T-helper 2 cell treated with Interferon-gamma antibody and Interleukin-4, amounts not matched to agents 100 ng/mL and 5 ng/mL, for 36 hours (primary cell): ENCODE measurements around the gene L3MBTL4. TPM values are rescaled to one million over a fixed set of nuclear protein-coding genes. Genes with fewer than 3 reads are reported as not detected.
"Not testable (repeated sequence)": the region's sequence is repeated elsewhere in the genome, so short reads cannot be mapped to it uniquely, and the experiment has no call there.

Experiments used
- intact Hi-C: fragments of 100-400 bp; cut with micrococcal nuclease; formaldehyde crosslinking; loops from one replicate; pipeline ENCODE4 v1.15.1; 2023
- total RNA-seq: library from RNA; stranded (reverse); gene quantifications from 2 replicates; pipeline ENCODE4 v1.2.3, GENCODE V29; 2022

The L3MBTL4 gene
- total RNA-seq, 1 donor from 2014 or later = 0.57 TPM

DNA sequence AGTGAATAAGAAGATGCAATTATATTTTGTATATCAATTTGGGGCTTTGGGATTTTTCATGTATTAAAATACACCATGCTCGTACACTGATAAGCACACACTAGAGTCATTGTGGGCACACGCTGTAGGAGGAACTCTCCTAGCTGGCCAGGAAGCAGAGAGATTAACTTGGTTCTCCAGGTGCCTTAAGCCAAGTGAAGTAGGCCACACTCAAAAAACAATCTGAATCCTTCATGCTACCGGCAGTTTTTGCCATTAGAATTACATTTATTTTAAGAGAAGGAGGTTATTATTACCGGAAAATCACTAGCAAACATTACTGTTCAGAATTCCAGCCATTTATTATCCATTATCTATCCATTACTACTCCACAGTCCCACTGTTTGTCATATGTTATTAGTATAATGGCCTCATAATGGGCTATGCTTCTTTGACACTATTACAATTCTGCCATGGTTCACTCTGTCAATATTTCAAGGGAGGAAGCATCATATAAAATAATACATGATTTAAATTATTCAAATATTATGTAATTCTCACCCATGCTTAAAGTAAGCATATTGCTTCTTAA lies 214.4 kb downstream of the L3MBTL4 start:
- intact Hi-C loops = no loop called here

DNA sequence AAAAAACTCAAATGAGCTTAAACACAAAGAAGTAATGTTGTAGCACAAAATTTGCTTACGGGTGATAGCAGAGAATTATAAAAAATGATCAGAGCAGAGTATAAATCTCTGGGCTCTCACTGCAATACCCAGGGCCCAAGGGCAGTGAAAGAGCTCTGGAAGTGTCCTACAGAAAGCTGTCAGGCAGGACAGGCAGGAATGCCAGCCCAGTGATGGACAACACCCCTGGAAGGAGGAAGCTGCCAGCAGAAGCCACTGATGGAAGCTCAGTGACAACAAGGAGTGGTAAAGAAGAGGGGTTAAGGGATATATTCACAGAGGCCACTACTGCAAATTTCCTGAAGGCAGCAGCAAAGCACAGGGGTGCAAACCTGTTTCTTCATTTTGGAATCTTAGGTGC lies 214.9 kb downstream of the L3MBTL4 start:
- intact Hi-C loops = no loop called here

DNA sequence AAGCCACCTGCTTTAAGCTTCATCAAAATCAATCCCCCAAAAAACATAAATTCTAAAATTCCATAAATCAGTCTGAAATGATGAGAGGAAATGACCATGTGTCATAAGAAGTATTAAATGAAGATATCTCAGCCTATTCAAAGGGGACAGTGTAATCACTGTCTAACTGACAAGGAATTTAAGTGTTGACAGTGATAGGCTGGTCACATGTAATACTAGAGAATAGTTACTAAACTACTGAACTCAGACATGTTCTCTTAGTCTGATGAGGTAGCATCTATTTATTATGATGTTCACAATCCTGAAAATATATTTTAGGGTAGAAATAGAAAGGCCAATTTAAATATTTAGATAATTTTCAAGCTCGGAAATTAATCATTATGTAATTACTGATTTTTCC lies 216.1 kb downstream of the L3MBTL4 start:
- intact Hi-C loops = no loop called here

DNA sequence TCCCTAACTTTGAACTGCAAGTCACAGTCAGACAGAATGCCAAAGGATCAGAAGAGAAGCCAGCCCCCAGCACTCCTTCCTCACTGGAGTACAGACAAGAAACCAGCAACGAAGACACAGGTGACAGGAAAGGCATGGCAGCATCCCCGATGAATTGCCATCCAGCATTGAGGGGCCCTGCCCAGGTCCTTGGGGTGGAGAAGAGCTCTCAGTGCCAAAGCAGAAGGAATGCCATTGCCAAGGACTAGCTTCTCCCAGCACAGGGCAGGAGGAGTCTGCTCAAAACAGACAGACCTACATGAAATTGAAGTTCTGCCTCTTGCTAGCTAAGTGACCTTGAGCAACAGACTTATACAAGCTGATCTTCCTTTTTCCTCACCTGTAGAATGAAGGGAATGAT lies 220.1 kb downstream of the L3MBTL4 start:
- intact Hi-C loops = no loop called here

DNA sequence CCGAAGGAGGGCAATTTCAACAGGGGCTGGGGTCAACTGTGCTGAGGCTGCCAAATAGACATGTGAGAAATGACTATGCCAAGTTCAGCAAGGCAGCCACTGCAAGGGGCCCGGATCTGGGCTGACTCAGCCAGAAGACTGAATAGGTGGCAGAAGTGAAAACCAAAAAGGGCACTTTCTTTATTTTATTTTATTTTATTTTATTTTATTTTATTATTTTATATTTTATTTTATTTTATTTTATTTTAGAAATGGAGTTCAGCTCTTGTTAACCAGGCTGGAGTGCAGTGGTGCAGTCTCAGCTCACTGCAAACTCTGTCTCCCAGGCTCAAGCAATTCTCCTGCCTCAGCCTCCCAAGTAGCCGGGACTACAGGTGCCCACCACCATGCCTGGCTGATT lies 228.9 kb downstream of the L3MBTL4 start:
- intact Hi-C loops = not testable (repeated sequence)

DNA sequence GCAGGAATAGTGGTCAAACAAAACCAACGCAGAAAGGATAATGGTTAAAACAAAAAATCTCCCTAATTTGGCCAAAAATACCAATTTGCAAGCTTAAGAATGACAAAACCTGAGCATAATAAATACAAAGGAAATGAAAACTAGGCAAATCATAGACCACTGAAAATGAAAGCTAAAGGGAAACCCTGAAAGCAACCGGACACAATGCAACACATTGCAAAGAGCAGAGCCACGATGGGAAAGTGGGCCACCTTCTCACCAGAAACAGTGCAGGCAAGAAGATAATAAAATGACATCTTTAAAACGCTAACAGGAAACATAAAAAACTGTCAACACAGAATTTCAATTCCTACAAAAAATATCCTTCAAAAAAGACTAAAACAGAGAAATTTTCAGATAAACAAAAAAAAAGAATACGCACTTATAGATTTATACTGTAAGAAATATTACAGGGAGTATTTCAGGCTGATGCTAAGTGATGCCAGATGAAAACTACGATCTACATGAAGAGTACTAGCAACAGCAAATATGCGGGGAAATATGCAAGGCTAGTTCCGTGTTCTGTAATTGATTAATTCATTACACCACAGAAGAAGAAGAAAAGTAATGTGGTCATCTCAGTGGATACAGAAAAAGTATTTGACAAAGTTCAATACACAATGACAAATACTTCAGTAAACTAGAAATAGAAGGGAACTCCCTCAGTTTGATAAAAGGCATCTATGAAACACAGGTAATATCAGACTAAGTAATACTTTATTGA lies 239.5 kb downstream of the L3MBTL4 start:
- intact Hi-C loops = no loop called here

DNA sequence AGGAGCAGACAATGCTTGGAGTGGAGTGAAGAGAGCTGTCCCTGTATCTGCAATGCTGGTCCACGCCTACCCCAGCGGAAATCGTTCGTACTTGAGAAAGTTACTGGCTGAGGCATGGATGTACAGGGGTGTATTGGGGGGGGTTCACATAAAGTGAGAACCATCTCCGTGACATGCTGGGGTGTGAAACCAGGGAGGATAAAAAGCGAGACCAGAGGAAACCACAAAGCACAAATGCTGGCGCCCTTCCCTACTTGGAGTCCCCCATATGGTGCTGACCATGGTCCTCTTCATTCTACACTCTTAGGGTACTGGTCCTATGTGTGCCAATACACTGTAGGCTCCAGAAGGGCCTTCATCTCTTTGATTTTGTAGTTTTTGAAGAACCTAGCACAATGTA lies 244.1 kb downstream of the L3MBTL4 start:
- intact Hi-C loops = no loop called here

DNA sequence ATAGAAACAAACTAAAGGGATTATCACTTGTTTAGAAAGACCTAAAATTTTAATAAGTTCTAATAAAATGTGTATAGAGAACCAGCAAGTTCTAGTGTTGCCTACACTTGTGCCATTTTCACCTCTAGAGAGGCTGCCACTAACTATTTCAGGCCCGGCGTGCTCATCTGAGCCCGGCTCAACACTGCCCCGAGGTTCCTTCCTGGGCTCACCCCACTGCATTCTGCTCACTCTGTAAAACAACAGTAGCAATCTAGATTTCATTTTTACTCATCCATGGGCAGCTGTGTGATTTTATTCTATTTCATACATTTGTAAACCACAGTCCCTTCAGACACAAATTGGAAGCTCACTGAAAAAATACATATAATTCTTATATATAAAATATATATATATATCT lies 253.2 kb downstream of the L3MBTL4 start:
- intact Hi-C loops = no loop called here

DNA sequence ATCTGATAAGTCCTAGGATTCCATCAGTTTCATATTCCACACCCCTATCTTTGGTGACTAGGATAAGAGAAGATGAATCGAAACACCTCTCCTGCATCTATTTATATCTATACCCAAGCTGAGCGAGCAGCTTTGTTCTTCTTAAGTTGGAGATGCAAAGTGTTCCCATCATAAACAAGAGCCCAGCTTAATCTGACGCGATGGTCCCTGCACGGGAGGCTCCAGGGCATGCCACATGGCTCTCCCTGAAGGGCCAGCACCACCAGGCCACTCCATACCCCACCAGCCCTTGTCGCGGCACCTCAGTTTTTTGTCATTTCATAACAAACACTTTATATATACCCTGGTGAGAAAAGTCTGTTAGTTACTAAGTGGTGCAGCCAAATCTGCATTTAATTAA lies 255.3 kb downstream of the L3MBTL4 start:
- intact Hi-C loops = no loop called here

DNA sequence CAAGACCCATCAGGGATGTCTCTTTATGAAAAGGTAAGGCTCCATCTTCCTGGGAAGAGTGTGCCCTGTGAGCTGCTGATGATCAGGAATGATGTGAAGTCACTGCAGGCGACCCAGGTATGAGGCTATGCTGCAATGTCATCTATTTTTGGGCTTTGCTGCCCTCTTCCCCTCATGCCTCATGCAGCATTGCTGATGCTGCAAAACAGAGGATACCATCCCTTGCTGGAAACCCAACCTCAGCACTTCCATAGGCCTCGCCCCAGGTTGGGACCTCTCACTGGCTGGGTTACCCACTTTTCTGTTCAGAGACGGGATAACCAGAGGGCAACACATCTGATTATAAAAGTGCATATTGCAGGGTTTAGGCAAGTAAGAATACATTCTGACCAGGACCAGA lies 255.8 kb downstream of the L3MBTL4 start:
- intact Hi-C loops = no loop called here

DNA sequence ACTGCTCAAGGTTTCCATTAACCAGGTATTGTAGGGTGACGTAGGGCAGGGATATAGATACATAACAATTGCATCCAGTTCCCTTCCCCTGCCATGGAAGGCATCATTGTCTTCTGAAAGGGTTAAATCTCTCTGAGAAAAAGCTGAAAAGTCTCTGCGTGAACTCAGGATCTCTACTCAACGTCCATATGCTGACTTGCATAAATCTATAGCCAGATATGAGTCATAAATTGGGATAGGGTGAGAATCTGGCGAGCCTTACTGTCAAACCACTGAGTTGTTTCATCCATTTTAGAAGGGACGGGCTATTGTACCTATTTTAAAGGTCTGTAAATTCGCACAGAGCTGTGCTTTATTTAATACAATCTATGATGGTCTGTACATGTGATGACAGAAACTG lies 258.3 kb downstream of the L3MBTL4 start:
- intact Hi-C loops = no loop called here

DNA sequence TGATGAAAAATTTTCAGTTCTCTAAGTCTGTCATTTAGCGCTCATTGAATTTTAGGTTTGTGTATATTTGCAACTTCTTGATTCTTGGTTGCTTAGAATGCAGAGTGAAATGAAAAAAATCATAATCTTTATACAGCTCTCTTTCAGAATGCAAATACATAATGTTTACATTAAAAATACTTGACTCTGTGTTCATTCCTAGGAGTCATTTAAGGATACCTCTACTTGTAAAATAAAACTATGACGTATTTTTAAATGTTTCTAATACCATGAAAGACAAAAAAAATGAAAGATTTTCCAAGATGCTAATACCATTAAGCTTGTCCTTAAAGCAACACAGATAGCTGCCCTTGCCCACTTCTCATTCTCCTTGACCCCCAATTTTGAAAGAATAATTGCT lies 259.0 kb downstream of the L3MBTL4 start:
- intact Hi-C loops = no loop called here

DNA sequence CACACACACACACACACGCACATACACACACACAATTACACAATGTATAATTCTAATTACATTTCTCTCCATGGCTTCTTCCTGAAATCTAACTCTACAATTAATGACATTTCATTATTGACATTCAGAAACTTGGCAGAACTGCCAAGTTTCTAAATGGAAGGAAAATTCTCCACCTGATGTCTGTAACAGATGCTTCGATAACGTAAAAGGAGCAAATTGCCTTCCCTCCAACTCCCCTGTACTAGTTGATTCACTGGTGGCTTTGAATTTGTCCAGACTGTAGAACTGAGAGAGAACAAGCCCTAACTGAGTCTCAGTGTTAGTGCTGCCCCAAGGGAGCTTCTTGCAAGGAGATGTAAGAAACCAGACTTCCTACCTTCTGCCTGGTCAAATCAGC lies 264.3 kb downstream of the L3MBTL4 start:
- intact Hi-C loops = no loop called here

DNA sequence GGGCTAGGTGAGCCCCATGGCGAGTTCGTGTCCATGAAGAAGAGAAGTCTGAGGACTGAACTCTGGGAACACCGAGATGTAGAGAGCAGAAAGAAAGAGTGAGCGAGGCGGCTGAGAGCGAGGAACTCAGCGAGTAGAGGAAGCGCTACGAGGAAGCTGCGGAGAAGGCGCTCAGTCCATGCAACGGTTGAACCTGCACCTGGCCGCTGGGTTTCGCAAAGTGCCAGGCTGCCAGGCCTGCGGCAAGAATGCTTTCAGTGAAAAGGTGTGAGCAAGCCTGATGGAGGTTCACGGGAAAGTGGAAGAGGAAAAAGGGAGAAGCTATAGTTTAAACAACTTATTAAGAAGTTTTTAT lies 268.4 kb downstream of the L3MBTL4 start:
- intact Hi-C loops = no loop called here

DNA sequence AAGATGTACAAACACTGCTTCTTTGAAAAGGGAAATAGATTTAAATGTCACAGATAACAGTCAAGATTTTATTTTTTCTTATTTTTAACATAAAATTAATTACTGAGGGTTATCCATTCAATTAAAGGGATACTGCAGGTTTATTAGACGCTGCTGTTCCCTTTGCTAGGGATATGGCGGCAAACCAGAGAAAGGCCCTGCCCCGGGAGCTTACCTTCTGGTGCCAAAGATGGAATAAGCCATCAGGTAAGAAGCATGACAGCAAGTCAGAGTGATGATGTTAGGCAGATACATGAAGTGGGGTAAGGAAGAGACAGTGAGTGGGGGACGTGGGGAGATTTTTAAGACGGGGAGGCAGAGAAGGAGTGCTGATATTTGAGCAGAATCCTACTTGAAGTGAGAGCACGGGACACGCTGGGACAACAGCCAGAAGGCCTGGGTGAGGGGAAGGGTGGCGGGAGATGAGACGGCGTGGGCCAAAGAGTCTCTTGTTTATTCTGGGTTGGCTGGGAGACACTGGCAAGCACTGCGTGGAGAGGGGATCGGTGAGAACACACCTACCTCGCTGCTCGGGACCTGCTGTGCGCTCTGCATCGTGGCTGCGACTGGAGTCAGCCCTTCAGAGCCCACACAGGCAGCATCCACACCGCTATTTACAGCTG lies 268.9 kb downstream of the L3MBTL4 start:
- intact Hi-C loops = no loop called here

DNA sequence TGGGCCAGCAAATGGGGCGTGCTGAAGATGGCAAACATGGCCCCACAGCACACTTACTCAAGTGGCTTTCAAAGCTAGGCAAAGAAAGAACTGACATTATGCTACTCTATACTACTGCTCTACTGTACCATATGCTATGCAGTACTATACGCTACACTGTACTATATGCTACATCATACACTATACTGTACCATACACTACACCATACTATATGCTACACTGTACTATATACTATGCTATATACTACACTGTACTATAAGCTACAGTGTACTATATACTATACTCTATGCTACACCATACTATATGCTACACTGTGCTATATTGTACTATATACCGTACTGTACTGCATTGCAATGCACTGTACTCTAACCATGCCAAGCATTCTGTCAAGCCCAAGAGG lies 275.7 kb downstream of the L3MBTL4 start:
- intact Hi-C loops = no loop called here

DNA sequence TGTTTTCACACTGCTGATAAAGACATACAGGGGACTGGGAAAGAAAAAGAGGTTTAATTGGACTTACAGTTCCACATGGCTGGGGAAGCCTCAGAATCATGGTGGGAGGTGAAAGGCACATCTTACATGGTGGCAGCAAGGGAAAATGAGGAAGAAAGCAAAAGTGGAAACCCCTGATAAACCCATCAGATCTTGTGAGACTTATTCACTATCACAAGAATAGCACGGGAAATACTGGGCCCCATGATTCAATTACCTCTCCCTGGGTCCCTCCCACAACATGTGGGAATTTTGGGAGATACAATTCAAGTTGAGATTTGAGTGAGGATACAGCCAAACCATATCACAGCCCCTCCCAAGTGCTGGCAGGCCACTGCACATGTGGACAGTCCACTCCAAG lies 278.8 kb downstream of the L3MBTL4 start:
- intact Hi-C loops = not testable (repeated sequence)

DNA sequence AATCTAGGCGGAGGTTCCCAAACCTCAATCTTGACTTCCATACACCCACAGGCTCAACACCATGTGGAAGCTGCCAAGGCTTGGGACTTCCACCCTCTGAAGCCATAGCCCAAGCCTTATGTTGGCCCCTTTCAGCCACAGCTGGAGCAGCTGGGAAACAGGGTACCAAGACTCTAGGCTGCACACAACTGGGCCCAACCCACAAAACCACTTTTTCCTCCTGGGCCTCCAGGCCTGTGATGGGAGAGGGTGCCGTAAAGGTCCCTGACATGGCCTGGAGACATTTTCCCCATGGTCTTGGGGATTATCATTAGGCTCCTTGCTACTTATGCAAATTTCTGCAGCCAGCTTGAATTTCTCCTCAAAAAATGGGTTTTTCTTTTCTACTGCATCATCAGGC lies 279.7 kb downstream of the L3MBTL4 start:
- intact Hi-C loops = not testable (repeated sequence)

DNA sequence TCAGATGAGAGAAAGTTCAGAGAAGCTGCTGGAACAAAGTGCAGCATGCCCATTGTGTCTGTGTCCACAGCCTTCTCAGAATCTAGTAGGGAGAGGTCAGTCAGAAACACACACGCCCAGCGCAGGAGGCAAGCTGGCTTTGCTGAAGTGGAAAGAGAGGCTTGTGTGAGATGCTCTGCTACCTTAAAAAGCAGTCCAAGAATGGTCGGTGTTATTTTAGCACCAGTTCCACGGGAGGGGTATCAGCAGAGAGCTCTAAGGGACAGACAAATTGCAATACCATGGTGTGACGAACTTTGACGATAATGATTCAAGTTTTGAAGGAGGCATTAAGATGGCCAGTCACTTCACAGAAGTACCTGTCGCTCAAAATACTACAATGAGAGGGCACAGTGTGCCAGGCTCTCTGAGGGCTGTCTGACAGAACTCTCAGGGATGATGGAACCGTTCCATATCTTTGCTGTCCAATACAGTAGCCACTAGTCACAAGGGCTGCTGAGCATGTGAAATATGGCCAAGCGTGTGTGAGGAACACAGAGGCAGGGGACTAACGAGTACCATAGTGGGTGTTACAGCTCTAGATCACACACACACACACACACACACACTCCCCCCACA lies 281.9 kb downstream of the L3MBTL4 start:
- intact Hi-C loops = no loop called here

DNA sequence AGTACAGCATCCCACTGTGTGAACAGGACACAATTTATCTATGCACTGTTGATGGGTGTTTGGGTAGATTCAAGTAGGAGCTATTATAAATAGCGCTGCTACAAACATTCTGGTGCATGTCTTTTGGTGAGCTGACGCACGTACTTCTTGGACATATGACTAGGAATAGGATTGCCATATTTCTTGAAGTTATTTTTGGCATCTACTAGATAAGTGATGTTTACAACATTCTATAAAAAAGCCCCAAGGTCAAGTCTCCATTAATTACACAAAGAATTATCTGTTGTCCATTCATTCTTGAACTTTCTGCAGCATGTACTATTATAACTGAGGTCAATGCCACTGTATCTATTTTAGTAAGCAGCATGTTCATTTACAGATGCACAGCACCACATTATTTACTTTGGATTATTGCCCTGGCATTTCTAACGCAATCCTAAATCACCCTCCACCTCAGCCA lies 293.9 kb downstream of the L3MBTL4 start:
- intact Hi-C loops = no loop called here

DNA sequence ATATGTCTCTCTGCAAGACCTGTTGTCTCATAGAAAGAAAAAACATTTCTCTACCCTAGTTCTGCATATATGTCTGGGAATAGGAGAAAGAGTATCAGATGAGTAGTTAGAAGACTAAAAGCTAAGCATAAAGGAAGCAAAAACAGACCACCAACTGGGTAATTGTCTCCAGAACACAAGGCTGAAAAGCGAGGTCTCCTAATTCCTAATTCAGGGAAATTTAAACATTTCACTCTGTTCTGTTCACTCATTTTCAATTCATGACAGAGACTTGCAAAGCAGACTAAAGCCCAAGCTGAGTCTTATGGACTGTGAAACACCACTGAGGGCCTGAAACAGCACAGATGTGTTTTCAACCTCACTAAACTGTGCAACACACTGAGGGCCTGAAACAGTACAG lies 294.9 kb downstream of the L3MBTL4 start:
- intact Hi-C loops = no loop called here

DNA sequence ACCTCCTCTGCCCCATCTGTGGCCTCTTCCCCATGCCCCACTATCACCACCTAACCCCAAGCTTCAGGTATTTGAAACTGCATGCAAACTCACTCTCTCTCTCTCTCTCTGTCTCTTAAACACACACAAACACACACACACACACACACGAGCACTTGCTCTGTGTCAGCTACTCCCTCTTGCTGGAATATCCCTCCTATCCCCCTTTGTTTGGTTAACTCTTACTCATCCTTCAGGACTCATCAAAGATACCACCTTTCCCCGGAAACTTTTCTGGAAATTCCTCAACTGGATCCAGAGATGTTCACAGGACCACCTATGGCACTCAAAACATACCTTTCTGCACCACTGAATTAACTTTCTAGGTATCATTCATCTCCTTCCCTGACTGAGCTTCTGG lies 296.6 kb downstream of the L3MBTL4 start:
- intact Hi-C loops = no loop called here
